Sigmoid colon (tissue), 7 donors: ENCODE results near the gene FLRT1. TPM values are rescaled to one million over a fixed set of nuclear protein-coding genes. Genes with fewer than 3 reads are reported as not detected.
A peak's percentile ranks its signal among the peaks of the same experiment; 100 is the strongest.

Source experiments
- DNase-seq: peaks from one replicate; pipeline ENCODE4 v3.0.0-alpha.2; 2019
- H3K27ac ChIP-seq, 4 donors: fragments of 200-600 bp; sonication (generic); one replicate each; pipeline ENCODE4 v1.5.1; 2016 to 2019; ENCODE audit warnings: mild to moderate bottlenecking in 1 of 4
- H3K27me3 ChIP-seq, 3 donors: fragments of 200-600 bp; sonication (generic); one replicate each; pipeline ENCODE4 v1.5.1; 2019; ENCODE audit warnings: mild to moderate bottlenecking in 1 of 3
- H3K36me3 ChIP-seq, 4 donors: fragments of 200-600 bp; sonication (generic); one replicate each; pipeline ENCODE4 v1.5.1; 2016 to 2019
- H3K4me1 ChIP-seq, 4 donors: fragments of 200-600 bp; sonication (generic); one replicate each; pipeline ENCODE4 v1.5.1; 2017 to 2019
- H3K4me3 ChIP-seq, 4 donors: fragments of 200-600 bp; sonication (generic); one replicate each; pipeline ENCODE4 v1.5.1; 2017 to 2019; ENCODE audit warnings: mild to moderate bottlenecking in 2 of 4, moderate library complexity in 1 of 4
- H3K9me3 ChIP-seq, 4 donors: fragments of 200-600 bp in 3 of 4; sonication (generic) in 3 of 4; one replicate each; pipeline versions ENCODE4 v1.5.1 to v1.6.1; 2013 to 2019
- EP300 ChIP-seq, 4 donors: sonication (generic); formaldehyde crosslinking; IDR thresholded peaks; one replicate each; pipeline ENCODE4 v1.6.1; 2017; ENCODE audit warnings: antibody characterized with exemption in 4 of 4
- POLR2A ChIP-seq, 2 donors: fragments of 450-650 bp; IDR thresholded peaks; one replicate each; pipeline ENCODE4 v1.6.1; 2016; ENCODE audit warnings: antibody characterized with exemption in 2 of 2, mild to moderate bottlenecking in 2 of 2, moderate library complexity in 2 of 2
- POLR2AphosphoS5 ChIP-seq, 4 donors: sonication (generic); formaldehyde crosslinking; IDR thresholded peaks; one replicate each; pipeline ENCODE4 v1.6.1; 2017; ENCODE audit warnings: antibody characterized with exemption in 4 of 4
- WGBS, 2 donors: extraction: QIAGEN DNeasy Blood & Tissue Kit; methylation state at CpG; one replicate each; pipeline ENCODE4 v1.1.7; 2013; 5-methylcytosine and 5-hydroxymethylcytosine counted together
- intact Hi-C: fragments of 100-400 bp; cut with DNase I; formaldehyde crosslinking; loops from one replicate; pipeline ENCODE4 v1.15.1; 2023
- polyA plus RNA-seq, 3 donors: library from polyadenylated mRNA; stranded (reverse); fragments of 200-250 nt; gene quantifications; one replicate each; pipeline ENCODE4 v1.2.3, GENCODE V29; 2013
- total RNA-seq, 4 donors: library from RNA; depleted of rRNA; stranded (reverse); fragments of >200 nt; gene quantifications; one replicate each; pipeline ENCODE4 v1.1.0, GENCODE V29; 2016
- TF ChIP-seq, protein P1 (sequence below), 4 experiments: fragments of 450-650 bp in 3 of 4; fragments of 200-600 bp in 1 of 4; IDR thresholded peaks; one replicate each; pipeline ENCODE4 v1.5.1; 2016 to 2019; ENCODE audit warnings: antibody characterized with exemption in 4 of 4, mild to moderate bottlenecking in 3 of 4, moderate library complexity in 2 of 4
- donor health status: healthy with polysubstance abuse.
- donor health status: Bipolar disorder and iron deficiency.
- donor health status: healthy.

FLRT1 gene
- total and polyA plus RNA-seq, 7 donors = 0.66 to 6.9 (median 2.9) TPM; not detected in 2

DNA sequence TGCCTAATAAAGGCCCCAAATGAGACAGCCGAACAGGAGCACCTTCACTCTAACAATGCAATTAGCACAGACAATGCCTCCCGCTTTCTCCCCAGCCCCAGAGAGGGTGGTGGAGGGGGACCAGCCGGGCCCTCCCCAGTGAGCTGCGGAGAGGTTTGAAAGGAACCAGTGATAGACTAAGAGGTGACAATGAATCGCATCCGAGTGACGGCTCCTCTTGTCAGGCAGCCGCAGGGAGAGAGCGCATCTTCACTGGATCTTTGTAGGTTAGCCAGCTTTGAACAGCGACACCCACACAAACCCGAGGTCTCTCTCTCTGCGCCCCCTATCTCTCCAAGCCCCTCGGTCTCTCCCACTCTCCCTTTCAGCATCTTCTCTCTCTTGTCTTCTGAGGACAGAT, 28.0 kb downstream of the FLRT1 start:
- Histone ChIP-seq H3K4me3 (no peak overlapping the region), H3K27me3 (no peaks in the 10 kb centered on the region), H3K36me3 (no peaks in the 10 kb centered on the region), H3K27ac (no peak overlapping the region), H3K9me3 (no peaks in the 10 kb centered on the region), H3K4me1 (peaks cover 0 to 39% (median 19%) of the 10 kb centered on the region in 4 donors)
- TF ChIP-seq POLR2A (IDR thresholded peaks at IDR 0.05) (no peak), POLR2AphosphoS5 (IDR thresholded peaks at IDR 0.05) (no peak), EP300 (IDR thresholded peaks at IDR 0.05) (no peak)
- TF ChIP-seq, protein P1, sequence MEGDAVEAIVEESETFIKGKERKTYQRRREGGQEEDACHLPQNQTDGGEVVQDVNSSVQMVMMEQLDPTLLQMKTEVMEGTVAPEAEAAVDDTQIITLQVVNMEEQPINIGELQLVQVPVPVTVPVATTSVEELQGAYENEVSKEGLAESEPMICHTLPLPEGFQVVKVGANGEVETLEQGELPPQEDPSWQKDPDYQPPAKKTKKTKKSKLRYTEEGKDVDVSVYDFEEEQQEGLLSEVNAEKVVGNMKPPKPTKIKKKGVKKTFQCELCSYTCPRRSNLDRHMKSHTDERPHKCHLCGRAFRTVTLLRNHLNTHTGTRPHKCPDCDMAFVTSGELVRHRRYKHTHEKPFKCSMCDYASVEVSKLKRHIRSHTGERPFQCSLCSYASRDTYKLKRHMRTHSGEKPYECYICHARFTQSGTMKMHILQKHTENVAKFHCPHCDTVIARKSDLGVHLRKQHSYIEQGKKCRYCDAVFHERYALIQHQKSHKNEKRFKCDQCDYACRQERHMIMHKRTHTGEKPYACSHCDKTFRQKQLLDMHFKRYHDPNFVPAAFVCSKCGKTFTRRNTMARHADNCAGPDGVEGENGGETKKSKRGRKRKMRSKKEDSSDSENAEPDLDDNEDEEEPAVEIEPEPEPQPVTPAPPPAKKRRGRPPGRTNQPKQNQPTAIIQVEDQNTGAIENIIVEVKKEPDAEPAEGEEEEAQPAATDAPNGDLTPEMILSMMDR (IDR thresholded peaks at IDR 0.05) = no peak
- intact Hi-C loops = no loop called here
- WGBS, 2 donors = 91 to 95% methylated on average over 13 of the region's 13 CpGs
- DNase-seq = no peak

DNA sequence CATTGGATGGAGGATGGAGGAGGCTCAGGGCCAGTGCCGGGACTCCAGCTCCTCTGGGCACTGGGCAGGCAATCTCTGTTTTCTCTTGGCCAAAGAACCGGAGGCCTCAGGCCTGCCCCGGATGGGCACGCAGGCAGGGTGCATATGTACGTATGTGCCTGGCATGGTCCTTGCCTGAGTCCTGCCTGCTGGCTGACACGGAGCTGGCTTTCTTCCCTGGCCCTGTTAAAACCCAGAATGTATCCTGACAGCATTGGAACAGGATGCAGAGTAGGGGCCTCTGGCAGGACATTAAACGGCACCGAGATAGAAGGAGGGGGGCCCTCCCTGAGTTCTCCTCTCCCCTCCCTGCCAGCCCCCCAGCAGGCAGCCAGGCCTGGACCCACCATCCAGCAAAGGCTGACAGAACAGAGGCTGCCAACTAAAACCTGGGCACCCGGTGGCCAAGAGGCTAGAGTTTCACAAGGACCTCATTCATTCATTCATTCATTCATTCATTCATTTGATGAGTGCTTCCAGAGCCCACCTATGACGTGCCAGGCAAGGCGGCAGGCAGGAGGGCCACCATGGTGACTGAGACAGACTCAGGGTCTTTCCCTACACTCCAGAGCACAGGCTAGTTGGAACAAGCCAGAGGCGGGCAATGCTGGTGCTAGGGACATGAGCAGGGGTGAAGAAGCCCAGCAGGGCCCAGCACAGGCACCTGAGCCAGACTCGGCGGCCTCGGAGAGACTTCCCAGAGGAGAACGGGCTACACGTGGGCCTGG, 28.8 kb downstream of the FLRT1 start:
- intact Hi-C loops = no loop called here
- H3K4me1 ChIP-seq = peaks cover 0 to 34% (median 18%) of the 10 kb centered on the region in 4 donors
- H3K36me3 ChIP-seq = no peaks in the 10 kb centered on the region
- DNase-seq = peak; percentile 82
- peak overlapping the region in 1 of 4 donors; percentile 30 for H3K27ac ChIP-seq
- H3K27me3 ChIP-seq = no peaks in the 10 kb centered on the region
- H3K9me3 ChIP-seq = no peaks in the 10 kb centered on the region
- WGBS, 2 donors = 90 to 92% methylated on average over 17 of the region's 17 CpGs
- no peak overlapping the region for H3K4me3 ChIP-seq
- TF ChIP-seq POLR2A (IDR thresholded peaks at IDR 0.05) = no peak
- TF ChIP-seq, protein P1 (IDR thresholded peaks at IDR 0.05) = no peak
- peak; percentile 55 to 86 (median 59) for TF ChIP-seq POLR2AphosphoS5 (IDR thresholded peaks at IDR 0.05)
- TF ChIP-seq EP300 (IDR thresholded peaks at IDR 0.05) = peak in 1 of 4 donors; percentile 39

DNA sequence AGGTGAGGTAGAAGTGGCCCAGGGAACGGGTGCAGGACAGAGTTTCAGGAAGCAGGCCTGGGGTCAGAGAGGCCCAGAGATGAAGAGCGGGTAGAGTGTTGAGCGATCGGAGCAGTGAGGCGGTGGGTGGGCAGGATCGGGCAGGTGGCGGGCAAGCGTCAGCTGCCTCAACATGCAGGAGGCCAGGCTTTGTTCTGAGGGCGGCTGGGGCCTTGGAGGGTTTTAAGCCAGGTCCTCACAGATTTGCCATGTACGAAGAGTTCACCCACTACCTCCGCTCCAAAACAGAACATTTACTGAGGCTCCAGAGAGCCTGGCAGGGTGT, 29.4 kb downstream of the FLRT1 start:
- peaks cover 0 to 32% (median 18%) of the 10 kb centered on the region in 4 donors for H3K4me1 ChIP-seq
- no peaks in the 10 kb centered on the region for H3K27me3 ChIP-seq
- no peak for DNase-seq
- H3K4me3 ChIP-seq = no peak overlapping the region
- intact Hi-C loops = no loop called here
- H3K9me3 ChIP-seq = no peaks in the 10 kb centered on the region
- WGBS, 2 donors = 96 to 98% methylated on average over 11 of the region's 11 CpGs
- peak overlapping the region in 1 of 4 donors; percentile 30 for H3K27ac ChIP-seq
- TF ChIP-seq POLR2AphosphoS5 (IDR thresholded peaks at IDR 0.05) (no peak), POLR2A (IDR thresholded peaks at IDR 0.05) (no peak), EP300 (IDR thresholded peaks at IDR 0.05) (no peak)
- TF ChIP-seq, protein P1 (IDR thresholded peaks at IDR 0.05) = no peak
- H3K36me3 ChIP-seq = no peaks in the 10 kb centered on the region

DNA sequence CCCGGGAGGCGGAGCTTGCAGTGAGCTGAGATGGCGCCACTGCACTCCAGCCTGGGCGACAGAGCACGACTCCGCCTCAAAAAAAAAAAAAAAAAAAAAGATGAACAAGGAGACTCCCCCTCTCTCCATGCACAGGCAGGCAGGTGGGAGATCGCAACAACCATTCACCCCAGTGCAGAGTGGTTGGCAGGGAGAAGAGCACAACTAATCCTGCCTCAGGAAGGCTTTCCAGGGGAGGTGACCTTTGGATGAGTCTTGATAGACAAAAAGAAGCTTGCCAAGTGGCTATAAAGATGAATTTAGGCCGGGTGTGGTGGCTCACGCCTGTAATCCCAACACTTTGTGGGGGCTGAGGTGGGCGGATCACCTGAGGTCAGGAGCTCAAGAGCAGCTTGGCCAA, 30.0 kb downstream of the FLRT1 start:
- Histone ChIP-seq H3K27me3 (no peaks in the 10 kb centered on the region), H3K9me3 (no peaks in the 10 kb centered on the region), H3K4me3 (no peak overlapping the region), H3K4me1 (peaks cover 0 to 26% (median 15%) of the 10 kb centered on the region in 4 donors), H3K27ac (no peak overlapping the region), H3K36me3 (no peaks in the 10 kb centered on the region)
- intact Hi-C loops = no loop called here
- DNase-seq = no peak
- TF ChIP-seq, protein P1 (IDR thresholded peaks at IDR 0.05) = no peak
- TF ChIP-seq EP300 (IDR thresholded peaks at IDR 0.05) (no peak), POLR2A (IDR thresholded peaks at IDR 0.05) (no peak), POLR2AphosphoS5 (IDR thresholded peaks at IDR 0.05) (no peak)
- WGBS, 2 donors = 90 to 95% methylated on average over 10 of the region's 10 CpGs
